Measurements from ENCODE around the gene ATP2A3. TPM values are rescaled to one million over a fixed set of nuclear protein-coding genes. Genes with fewer than 3 reads are reported as not detected.

The ATP2A3 gene
- total and polyA plus RNA-seq, 10 donors = 103 to 240 (median 194) TPM

DNA sequence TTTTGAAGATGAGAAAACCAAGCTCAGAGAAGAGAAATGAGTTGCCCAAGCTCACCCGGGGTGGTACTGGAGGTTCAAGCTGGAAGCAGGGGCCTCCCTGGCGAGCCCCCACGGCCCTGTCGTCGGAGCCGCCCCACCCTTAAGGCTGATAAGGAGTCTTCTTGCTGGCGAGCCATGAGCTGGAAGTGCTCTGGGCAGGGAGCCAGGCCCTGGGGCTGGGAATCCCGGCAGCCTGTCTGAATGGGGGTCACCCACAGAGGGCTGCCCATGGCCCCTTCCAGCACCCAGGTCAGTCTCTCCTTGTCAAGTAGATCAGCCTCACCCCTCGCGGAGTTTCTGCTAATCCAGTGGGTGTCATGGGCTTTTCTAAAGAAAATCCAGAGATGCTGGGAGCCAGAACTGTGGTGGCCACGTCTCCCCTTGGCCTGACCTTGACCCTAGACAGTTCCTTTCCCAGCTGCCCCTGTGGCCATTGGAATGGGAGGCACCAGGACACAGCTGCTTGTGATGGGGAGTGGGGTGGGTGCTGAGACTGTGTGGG, 46.8 kb downstream of the ATP2A3 start:
- Histone ChIP-seq H3K27ac (peak overlapping the region in 7 of 8 donors; percentile 83 to 96 (median 87)), H3K4me1 (peaks cover 29 to 79% (median 60%) of the 10 kb centered on the region in 6 donors)
- 9 to 35% (median 24%) methylated on average over 7 to 11 of the region's 11 CpGs for WGBS, 5 donors

GRCh38 chr17:3916825-3917224, 47.4 kb downstream of the ATP2A3 start:
- intact Hi-C loops (cut with DNase I; ENCODE audit: low total_unique reads) = no loop called here
- no peaks in the 10 kb centered on the region for H3K27me3 ChIP-seq (replicated peaks in 1 of 7)
- H3K4me1 ChIP-seq = peaks cover 31 to 79% (median 66%) of the 10 kb centered on the region in 6 donors
- H3K9me3 ChIP-seq = no peaks in the 10 kb centered on the region
- TF ChIP-seq POLR2A (IDR thresholded peaks at IDR 0.05) (no peak), POLR2AphosphoS5 (IDR thresholded peaks at IDR 0.05) (no peak), CTCF (IDR thresholded peaks at IDR 0.05 in 8 of 11, conservative IDR thresholded peaks at IDR 0.05 in 3 of 11) (no peak)
- WGBS, 5 donors = 21 to 50% (median 26%) methylated on average over 2 to 10 of the region's 10 CpGs
- DNase-seq = peak; percentile 87
- peak overlapping the region in 5 of 8 donors; percentile 33 to 69 (median 40) for H3K4me3 ChIP-seq
- peak overlapping the region; percentile 66 to 96 (median 86) for H3K27ac ChIP-seq
- H3K36me3 ChIP-seq = no peaks in the 10 kb centered on the region

More for the DNA sequence above, 46.8 kb downstream of the ATP2A3 start:
- intact Hi-C loops (cut with DNase I; ENCODE audit: low total_unique reads) = no loop called here
- Histone ChIP-seq H3K27me3 (replicated peaks in 1 of 7) (no peaks in the 10 kb centered on the region), H3K36me3 (no peaks in the 10 kb centered on the region), H3K4me3 (peak overlapping the region in 1 of 8 donors; percentile 69), H3K9me3 (no peaks in the 10 kb centered on the region)
- DNase-seq = peak; percentile 86
- TF ChIP-seq POLR2AphosphoS5 (IDR thresholded peaks at IDR 0.05) (peak in 2 of 3 donors; percentile 19 to 58), POLR2A (IDR thresholded peaks at IDR 0.05) (no peak)

DNA sequence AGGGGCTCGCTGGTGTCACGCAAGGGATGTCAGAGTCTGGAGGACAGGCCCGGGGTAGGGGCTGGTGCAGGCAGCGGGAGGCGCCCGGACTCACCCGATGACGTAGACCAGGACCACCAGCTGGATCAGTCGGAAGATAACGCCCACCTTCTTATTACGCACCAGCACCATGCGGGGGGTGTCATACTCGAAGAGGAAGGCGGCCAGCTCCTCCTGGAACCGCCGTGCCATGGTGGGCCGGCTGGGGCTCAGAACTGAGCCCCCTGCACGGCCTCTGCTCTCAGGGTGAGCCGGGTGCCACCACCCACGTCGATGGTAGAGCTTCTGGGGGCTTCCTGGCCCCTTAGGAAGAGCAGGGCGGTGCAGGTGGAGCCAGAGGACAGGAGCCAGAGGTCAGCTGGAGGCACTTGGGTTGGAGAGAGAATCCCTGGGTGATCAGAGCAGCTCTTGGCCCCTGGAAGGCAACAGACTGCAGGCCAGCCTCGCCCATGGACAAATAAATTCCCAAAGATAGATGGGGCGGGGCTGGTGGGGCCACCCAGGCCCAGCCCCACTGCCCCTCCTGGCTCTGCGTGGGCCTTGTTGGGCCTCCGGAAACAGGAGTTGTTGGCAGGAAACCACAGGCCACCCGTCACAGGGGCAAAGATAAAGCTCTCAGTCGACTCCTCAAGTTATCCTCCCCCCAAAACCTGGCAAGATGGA, 48.1 kb downstream of the ATP2A3 start, which contains the start of gene P2RX1:
TSS of gene P2RX1 (minus strand) at position 471 of the 702 bp plus-strand sequence. CDS start at position 231, 240 bp downstream.
- Histone ChIP-seq H3K4me1 (peaks cover 34 to 81% (median 70%) of the 10 kb centered on the region in 6 donors), H3K4me3 (peak within 1 kb of the TSS; percentile 9 to 69 (median 34)), H3K27ac (peak within 1 kb of the TSS; percentile 66 to 96 (median 86)), H3K36me3 (no peaks in the 10 kb centered on the region), H3K27me3 (replicated peaks in 1 of 7) (no peaks in the 10 kb centered on the region), H3K9me3 (no peaks in the 10 kb centered on the region)
- TF ChIP-seq POLR2AphosphoS5 (IDR thresholded peaks at IDR 0.05) = peak; percentile 64 to 67 (median 64)
- no peak for TF ChIP-seq CTCF (IDR thresholded peaks at IDR 0.05 in 8 of 11, conservative IDR thresholded peaks at IDR 0.05 in 3 of 11)
- no peak for TF ChIP-seq POLR2A (IDR thresholded peaks at IDR 0.05)
- 14 to 42% (median 30%) methylated on average over 14 to 28 of the region's 28 CpGs for WGBS, 5 donors
- peak; percentile 90 for DNase-seq
- intact Hi-C loops (cut with DNase I; ENCODE audit: low total_unique reads) = no loop called here

GRCh38 chr17:3915581-3915994, 48.6 kb downstream of the ATP2A3 start:
- peak overlapping the region in 7 of 8 donors; percentile 26 to 69 (median 35) for H3K4me3 ChIP-seq
- TF ChIP-seq CTCF (IDR thresholded peaks at IDR 0.05 in 8 of 11, conservative IDR thresholded peaks at IDR 0.05 in 3 of 11) (no peak), POLR2AphosphoS5 (IDR thresholded peaks at IDR 0.05) (no peak), POLR2A (IDR thresholded peaks at IDR 0.05) (no peak)
- peaks cover 34 to 82% (median 74%) of the 10 kb centered on the region in 6 donors for H3K4me1 ChIP-seq
- intact Hi-C loops (cut with DNase I; ENCODE audit: low total_unique reads) = no loop called here
- no peak for DNase-seq
- H3K9me3 ChIP-seq = no peaks in the 10 kb centered on the region
- H3K27me3 ChIP-seq (replicated peaks in 1 of 7) = no peaks in the 10 kb centered on the region
- WGBS, 5 donors = 26 to 42% (median 30%) methylated on average over 9 to 13 of the region's 13 CpGs
- no peaks in the 10 kb centered on the region for H3K36me3 ChIP-seq
- H3K27ac ChIP-seq = peak overlapping the region; percentile 66 to 96 (median 86)
